Measurements from ENCODE around the gene MYO1C.

Gene MYO1C, protein sequence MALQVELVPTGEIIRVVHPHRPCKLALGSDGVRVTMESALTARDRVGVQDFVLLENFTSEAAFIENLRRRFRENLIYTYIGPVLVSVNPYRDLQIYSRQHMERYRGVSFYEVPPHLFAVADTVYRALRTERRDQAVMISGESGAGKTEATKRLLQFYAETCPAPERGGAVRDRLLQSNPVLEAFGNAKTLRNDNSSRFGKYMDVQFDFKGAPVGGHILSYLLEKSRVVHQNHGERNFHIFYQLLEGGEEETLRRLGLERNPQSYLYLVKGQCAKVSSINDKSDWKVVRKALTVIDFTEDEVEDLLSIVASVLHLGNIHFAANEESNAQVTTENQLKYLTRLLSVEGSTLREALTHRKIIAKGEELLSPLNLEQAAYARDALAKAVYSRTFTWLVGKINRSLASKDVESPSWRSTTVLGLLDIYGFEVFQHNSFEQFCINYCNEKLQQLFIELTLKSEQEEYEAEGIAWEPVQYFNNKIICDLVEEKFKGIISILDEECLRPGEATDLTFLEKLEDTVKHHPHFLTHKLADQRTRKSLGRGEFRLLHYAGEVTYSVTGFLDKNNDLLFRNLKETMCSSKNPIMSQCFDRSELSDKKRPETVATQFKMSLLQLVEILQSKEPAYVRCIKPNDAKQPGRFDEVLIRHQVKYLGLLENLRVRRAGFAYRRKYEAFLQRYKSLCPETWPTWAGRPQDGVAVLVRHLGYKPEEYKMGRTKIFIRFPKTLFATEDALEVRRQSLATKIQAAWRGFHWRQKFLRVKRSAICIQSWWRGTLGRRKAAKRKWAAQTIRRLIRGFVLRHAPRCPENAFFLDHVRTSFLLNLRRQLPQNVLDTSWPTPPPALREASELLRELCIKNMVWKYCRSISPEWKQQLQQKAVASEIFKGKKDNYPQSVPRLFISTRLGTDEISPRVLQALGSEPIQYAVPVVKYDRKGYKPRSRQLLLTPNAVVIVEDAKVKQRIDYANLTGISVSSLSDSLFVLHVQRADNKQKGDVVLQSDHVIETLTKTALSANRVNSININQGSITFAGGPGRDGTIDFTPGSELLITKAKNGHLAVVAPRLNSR

DNA sequence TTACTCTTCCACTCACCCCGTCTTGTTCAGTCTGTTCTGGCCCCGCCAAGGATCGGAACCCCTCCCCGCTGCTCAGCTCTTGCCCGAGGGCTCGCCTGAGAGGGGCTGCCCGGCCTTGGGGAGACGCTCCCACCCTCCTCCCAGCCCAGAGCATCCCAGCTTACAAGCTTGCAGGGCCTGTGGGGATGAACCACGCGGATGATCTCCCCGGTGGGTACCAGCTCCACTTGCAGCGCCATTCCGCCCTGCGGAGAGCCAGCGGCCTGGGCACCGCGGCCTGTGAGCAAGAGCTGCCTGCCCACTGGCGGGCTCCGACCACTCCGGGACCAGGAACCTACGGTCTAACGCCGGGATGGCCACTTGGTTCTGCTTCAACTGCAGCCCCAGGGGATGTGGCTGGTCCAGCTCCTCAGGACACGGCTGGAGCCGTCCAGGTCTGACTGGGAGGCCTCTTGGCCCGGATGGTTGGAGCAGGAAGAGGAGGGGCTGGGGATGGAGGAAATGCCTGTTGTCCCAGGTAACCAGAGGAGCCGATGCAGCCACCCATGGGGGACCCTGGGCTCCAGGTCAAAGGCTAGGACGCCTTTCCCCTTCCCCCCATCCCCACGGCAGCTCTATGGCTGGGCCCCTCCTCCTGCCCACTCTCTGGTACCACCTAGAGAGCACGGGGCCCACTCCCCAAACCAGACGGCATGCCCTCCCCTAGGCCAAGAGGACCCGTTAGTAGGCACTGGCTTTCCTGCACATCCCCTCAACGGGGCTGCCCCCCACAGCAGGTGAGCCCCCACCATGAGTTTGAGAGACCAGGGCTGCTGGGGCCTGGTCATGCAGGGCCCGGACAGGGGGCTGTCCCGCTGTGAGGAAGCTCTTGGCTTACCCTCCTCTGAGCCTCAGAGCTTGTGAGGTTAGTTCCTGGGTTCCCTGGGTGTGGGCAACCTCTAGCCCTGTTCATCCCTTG is at the start of gene MYO1C:
MYO1C (minus strand) TSS at position 438 of the 958 bp plus-strand sequence; CDS start at position 239, 199 bp downstream.
- H3K9ac ChIP-seq (ENCODE audit: low read length), result peak within 1 kb of the TSS; percentile 57
- H3K27ac ChIP-seq (ENCODE audit: low read depth, low read length), result no peak within 1 kb of the TSS

DNA sequence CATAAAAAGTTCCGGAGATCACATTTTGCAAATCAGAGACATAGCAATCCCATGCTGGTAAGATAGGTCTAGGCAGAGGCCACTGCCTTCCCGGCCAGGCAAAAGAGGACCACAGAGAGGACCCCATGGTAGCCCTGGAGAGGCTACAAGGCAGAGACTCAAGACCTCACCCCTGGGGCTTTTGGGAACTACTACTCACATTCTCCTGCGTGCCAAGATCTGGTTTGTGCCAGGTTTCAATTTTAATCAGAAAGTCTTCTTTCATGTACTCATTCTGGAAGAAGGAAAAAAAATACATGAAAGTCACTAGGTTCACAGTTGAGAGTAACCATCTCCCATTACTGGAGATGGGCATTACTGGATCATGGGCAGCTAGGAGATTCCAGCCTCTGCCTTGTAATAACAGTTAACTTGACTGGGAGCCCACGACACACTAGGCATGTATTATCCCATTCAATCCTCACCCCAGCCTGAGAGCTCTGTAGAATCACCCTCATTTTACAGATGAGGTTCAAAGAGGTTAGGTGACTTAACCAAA is 49.0 kb upstream of the MYO1C start:
- H3K36me3 ChIP-seq (ENCODE audit: low read length), result no peaks in the 10 kb centered on the region
- no peaks in the 10 kb centered on the region for H3K27me3 ChIP-seq (ENCODE audit: low read length)
- H3K4me2 ChIP-seq (ENCODE audit: low read depth, low read length, poor library complexity, severe bottlenecking), result no peak overlapping the region
- no peak overlapping the region for H3K4me3 ChIP-seq (ENCODE audit: insufficient read depth, low read length, poor library complexity, severe bottlenecking)
- no peak overlapping the region for H3K9ac ChIP-seq (ENCODE audit: low read length)
- no peaks in the 10 kb centered on the region for H3K9me3 ChIP-seq (ENCODE audit: insufficient read depth, low read length)
- H3K9me2 ChIP-seq (replicated peaks; ENCODE audit: insufficient read depth, low read length), result no peaks in the 10 kb centered on the region
- H3F3A ChIP-seq (ENCODE audit: insufficient read depth), result no peaks in the 10 kb centered on the region
- no peak overlapping the region for H2AFZ ChIP-seq (ENCODE audit: low read depth, low read length, severe bottlenecking)
- no peak overlapping the region for H3K27ac ChIP-seq (ENCODE audit: low read depth, low read length)
- H4K20me1 ChIP-seq (ENCODE audit: low read depth, low read length), result no peaks in the 10 kb centered on the region
- H3K79me2 ChIP-seq (ENCODE audit: insufficient read depth, low read length), result no peaks in the 10 kb centered on the region
- TF ChIP-seq EZH2phosphoT487 (conservative IDR thresholded peaks at IDR 0.05; ENCODE audit: low read length), result no peak
- TF ChIP-seq, protein P1, sequence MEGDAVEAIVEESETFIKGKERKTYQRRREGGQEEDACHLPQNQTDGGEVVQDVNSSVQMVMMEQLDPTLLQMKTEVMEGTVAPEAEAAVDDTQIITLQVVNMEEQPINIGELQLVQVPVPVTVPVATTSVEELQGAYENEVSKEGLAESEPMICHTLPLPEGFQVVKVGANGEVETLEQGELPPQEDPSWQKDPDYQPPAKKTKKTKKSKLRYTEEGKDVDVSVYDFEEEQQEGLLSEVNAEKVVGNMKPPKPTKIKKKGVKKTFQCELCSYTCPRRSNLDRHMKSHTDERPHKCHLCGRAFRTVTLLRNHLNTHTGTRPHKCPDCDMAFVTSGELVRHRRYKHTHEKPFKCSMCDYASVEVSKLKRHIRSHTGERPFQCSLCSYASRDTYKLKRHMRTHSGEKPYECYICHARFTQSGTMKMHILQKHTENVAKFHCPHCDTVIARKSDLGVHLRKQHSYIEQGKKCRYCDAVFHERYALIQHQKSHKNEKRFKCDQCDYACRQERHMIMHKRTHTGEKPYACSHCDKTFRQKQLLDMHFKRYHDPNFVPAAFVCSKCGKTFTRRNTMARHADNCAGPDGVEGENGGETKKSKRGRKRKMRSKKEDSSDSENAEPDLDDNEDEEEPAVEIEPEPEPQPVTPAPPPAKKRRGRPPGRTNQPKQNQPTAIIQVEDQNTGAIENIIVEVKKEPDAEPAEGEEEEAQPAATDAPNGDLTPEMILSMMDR (IDR thresholded peaks at IDR 0.05; ENCODE audit: insufficient read depth, low read length, poor library complexity, severe bottlenecking), result no peak

More for the DNA sequence above, at the start of gene MYO1C:
- no peaks in the 10 kb centered on the region for H3K27me3 ChIP-seq (ENCODE audit: low read length)
- peak within 1 kb of the TSS; percentile 73 for H3K4me2 ChIP-seq (ENCODE audit: low read depth, low read length, poor library complexity, severe bottlenecking)
- peak within 1 kb of the TSS; percentile 52 for H3K4me3 ChIP-seq (ENCODE audit: insufficient read depth, low read length, poor library complexity, severe bottlenecking)
- no peak for TF ChIP-seq EZH2phosphoT487 (conservative IDR thresholded peaks at IDR 0.05; ENCODE audit: low read length)
- TF ChIP-seq, protein P1 (IDR thresholded peaks at IDR 0.05; ENCODE audit: insufficient read depth, low read length, poor library complexity, severe bottlenecking), result no peak
- H4K20me1 ChIP-seq (ENCODE audit: low read depth, low read length), result no peaks in the 10 kb centered on the region
- no peaks in the 10 kb centered on the region for H3K79me2 ChIP-seq (ENCODE audit: insufficient read depth, low read length)
- peaks cover 20% of the 10 kb centered on the region for H3F3A ChIP-seq (ENCODE audit: insufficient read depth)
- H3K36me3 ChIP-seq (ENCODE audit: low read length), result no peaks in the 10 kb centered on the region
- no peaks in the 10 kb centered on the region for H3K9me3 ChIP-seq (ENCODE audit: insufficient read depth, low read length)
- H2AFZ ChIP-seq (ENCODE audit: low read depth, low read length, severe bottlenecking), result peak within 1 kb of the TSS; percentile 73
- H3K9me2 ChIP-seq (replicated peaks; ENCODE audit: insufficient read depth, low read length), result no peaks in the 10 kb centered on the region

DNA sequence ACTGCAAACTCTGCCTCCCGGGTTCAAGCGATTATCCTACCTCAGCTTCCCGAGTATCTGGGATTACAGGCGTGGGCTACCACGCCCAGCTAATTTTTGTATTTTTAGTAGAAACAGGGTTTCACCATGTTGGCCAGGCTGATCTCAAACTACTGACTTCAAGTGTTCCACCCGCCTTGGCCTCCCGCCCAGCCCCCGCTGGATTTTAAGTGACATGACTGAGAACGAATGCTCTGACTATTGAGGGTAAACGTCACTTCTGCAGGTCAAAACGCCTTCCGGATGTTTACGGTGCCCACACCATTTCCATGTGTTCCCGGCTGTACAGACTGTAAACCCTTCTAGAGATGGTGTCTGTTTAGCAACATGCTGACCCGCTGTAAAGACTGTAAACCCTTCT is 47.3 kb upstream of the MYO1C start:
- H3K36me3 ChIP-seq (ENCODE audit: low read length), result no peaks in the 10 kb centered on the region
- no peak overlapping the region for H3K27ac ChIP-seq (ENCODE audit: low read depth, low read length)
- no peaks in the 10 kb centered on the region for H3K9me3 ChIP-seq (ENCODE audit: insufficient read depth, low read length)
- no peak overlapping the region for H3K4me2 ChIP-seq (ENCODE audit: low read depth, low read length, poor library complexity, severe bottlenecking)
- H3K79me2 ChIP-seq (ENCODE audit: insufficient read depth, low read length), result no peaks in the 10 kb centered on the region
- H3K9me2 ChIP-seq (replicated peaks; ENCODE audit: insufficient read depth, low read length), result no peaks in the 10 kb centered on the region
- H3K4me3 ChIP-seq (ENCODE audit: insufficient read depth, low read length, poor library complexity, severe bottlenecking), result no peak overlapping the region
- H3K9ac ChIP-seq (ENCODE audit: low read length), result no peak overlapping the region
- no peaks in the 10 kb centered on the region for H4K20me1 ChIP-seq (ENCODE audit: low read depth, low read length)
- no peak for TF ChIP-seq EZH2phosphoT487 (conservative IDR thresholded peaks at IDR 0.05; ENCODE audit: low read length)
- TF ChIP-seq, protein P1 (IDR thresholded peaks at IDR 0.05; ENCODE audit: insufficient read depth, low read length, poor library complexity, severe bottlenecking), result no peak
- H3F3A ChIP-seq (ENCODE audit: insufficient read depth), result no peaks in the 10 kb centered on the region
- no peak overlapping the region for H2AFZ ChIP-seq (ENCODE audit: low read depth, low read length, severe bottlenecking)
- no peaks in the 10 kb centered on the region for H3K27me3 ChIP-seq (ENCODE audit: low read length)
